ENCODE measurements around the gene DBNL. TPM values are rescaled to one million over a fixed set of nuclear protein-coding genes. Genes with fewer than 3 reads are reported as not detected.

DBNL gene
- polyA plus RNA-seq, 3 donors = 228 to 321 (median 304) TPM

- DNase-seq = no peak
- 49% methylated on average over 3 of the region's 10 CpGs for WGBS (ENCODE audit: insufficient coverage)
- no peak overlapping the region for H3K27ac ChIP-seq (ENCODE audit: low read depth in 1 of 2, low read length in 2 of 2)
- no peaks in the 10 kb centered on the region for H4K20me1 ChIP-seq (ENCODE audit: insufficient read depth, low read length)
- TF ChIP-seq, protein P1, sequence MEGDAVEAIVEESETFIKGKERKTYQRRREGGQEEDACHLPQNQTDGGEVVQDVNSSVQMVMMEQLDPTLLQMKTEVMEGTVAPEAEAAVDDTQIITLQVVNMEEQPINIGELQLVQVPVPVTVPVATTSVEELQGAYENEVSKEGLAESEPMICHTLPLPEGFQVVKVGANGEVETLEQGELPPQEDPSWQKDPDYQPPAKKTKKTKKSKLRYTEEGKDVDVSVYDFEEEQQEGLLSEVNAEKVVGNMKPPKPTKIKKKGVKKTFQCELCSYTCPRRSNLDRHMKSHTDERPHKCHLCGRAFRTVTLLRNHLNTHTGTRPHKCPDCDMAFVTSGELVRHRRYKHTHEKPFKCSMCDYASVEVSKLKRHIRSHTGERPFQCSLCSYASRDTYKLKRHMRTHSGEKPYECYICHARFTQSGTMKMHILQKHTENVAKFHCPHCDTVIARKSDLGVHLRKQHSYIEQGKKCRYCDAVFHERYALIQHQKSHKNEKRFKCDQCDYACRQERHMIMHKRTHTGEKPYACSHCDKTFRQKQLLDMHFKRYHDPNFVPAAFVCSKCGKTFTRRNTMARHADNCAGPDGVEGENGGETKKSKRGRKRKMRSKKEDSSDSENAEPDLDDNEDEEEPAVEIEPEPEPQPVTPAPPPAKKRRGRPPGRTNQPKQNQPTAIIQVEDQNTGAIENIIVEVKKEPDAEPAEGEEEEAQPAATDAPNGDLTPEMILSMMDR (IDR thresholded peaks at IDR 0.05) = no peak
- H3K36me3 ChIP-seq (replicated peaks in 1 of 2; ENCODE audit: control insufficient read depth in 1 of 2, insufficient read depth in 2 of 2, low read length in 2 of 2) = no peaks in the 10 kb centered on the region
- no peak overlapping the region for H3K4me3 ChIP-seq (replicated peaks in 1 of 3; ENCODE audit: low read depth in 2 of 3, low read length in 3 of 3)
- no peak overlapping the region for H3K4me2 ChIP-seq (replicated peaks; ENCODE audit: extremely low read depth, low read length, poor library complexity, severe bottlenecking)
- no peaks in the 10 kb centered on the region for H3K79me2 ChIP-seq (ENCODE audit: insufficient read depth, low read length)
- Mint-ChIP-seq H3K4me3 (no peak overlapping the region), H3K27me3 (ENCODE audit: low read depth in 3 of 3) (peaks cover 34 to 40% (median 35%) of the 10 kb centered on the region in 3 donors), H3K4me1 (peaks cover 5% of the 10 kb centered on the region), H3K36me3 (no peaks in the 10 kb centered on the region), H3K9me3 (peaks cover 0 to 6% (median 0%) of the 10 kb centered on the region in 7 donors), H3K27ac (peak overlapping the region in 1 of 7 donors; percentile 47)
- H2AFZ ChIP-seq (ENCODE audit: insufficient read depth, low read depth, low read length, poor library complexity, severe bottlenecking) = no peak overlapping the region
- H3K4me1 ChIP-seq (ENCODE audit: control insufficient read depth in 1 of 2, insufficient read depth in 2 of 2, low read length in 2 of 2) = peaks cover 0 to 5% of the 10 kb centered on the region in 2 donors
- peaks cover 14 to 31% of the 10 kb centered on the region in 2 donors for H3K27me3 ChIP-seq (ENCODE audit: control insufficient read depth in 2 of 2, insufficient read depth in 2 of 2, low read length in 2 of 2)
- intact Hi-C loops (cut with micrococcal nuclease) = no loop called here
- no peak overlapping the region for H3K9ac ChIP-seq (ENCODE audit: insufficient read depth, low read length, poor library complexity, severe bottlenecking)
- no peaks in the 10 kb centered on the region for H3K9me3 ChIP-seq (replicated peaks in 1 of 2; ENCODE audit: control insufficient read depth in 1 of 2, insufficient read depth in 1 of 2, low read length in 2 of 2)
Measured at GRCh38 chr7:44100458-44101302, 56.2 kb downstream of the DBNL start.

DNA sequence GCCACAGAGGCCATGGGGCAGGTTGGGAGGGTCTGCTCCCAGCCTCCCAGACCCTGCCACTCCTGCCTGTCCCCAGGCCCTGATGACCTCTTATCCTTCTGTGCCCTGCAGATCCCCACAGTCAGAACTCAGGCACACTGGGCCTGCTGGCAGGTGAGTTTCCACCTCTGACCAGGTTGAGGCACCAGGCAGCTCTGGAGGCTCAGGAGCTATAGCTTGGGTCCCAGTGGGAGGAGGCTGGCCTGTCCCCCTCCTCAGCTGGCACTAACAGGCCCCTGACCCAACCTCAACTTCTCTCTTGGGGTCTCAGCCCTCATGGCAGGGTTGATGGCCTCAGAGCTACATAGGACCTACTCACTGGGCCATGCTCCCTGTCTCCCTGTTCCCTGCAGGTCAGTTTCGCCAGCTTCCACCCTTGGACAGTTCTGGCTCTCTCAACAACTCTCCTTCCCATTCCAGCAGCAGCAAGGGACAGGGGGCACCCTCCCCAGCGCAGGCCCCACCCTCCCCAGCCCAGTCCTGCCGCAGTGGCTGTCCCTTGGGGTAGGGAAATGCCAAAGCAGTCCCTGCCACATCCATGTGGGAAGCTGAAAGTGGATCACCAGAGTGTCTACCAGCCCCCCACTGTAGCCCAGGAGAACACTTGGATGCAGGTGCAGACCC is 56.9 kb downstream of the DBNL start:
- H3K27ac Mint-ChIP-seq = no peak overlapping the region
- WGBS (ENCODE audit: insufficient coverage) = 100% methylated on average over 1 of the region's 3 CpGs
- peaks cover 14 to 34% of the 10 kb centered on the region in 2 donors for H3K27me3 ChIP-seq (ENCODE audit: control insufficient read depth in 2 of 2, insufficient read depth in 2 of 2, low read length in 2 of 2)
- H3K4me1 ChIP-seq (ENCODE audit: control insufficient read depth in 1 of 2, insufficient read depth in 2 of 2, low read length in 2 of 2) = peaks cover 0 to 5% of the 10 kb centered on the region in 2 donors
- no peaks in the 10 kb centered on the region for H4K20me1 ChIP-seq (ENCODE audit: insufficient read depth, low read length)
- H3K36me3 Mint-ChIP-seq = no peaks in the 10 kb centered on the region
- H3K4me2 ChIP-seq (replicated peaks; ENCODE audit: extremely low read depth, low read length, poor library complexity, severe bottlenecking) = no peak overlapping the region
- H3K79me2 ChIP-seq (ENCODE audit: insufficient read depth, low read length) = no peaks in the 10 kb centered on the region
- H3K9me3 ChIP-seq (replicated peaks in 1 of 2; ENCODE audit: control insufficient read depth in 1 of 2, insufficient read depth in 1 of 2, low read length in 2 of 2) = no peaks in the 10 kb centered on the region
- H3K4me3 Mint-ChIP-seq = no peak overlapping the region
- peaks cover 36 to 47% (median 38%) of the 10 kb centered on the region in 3 donors for H3K27me3 Mint-ChIP-seq (ENCODE audit: low read depth in 3 of 3)
- peaks cover 0 to 8% (median 0%) of the 10 kb centered on the region in 7 donors for H3K9me3 Mint-ChIP-seq
- intact Hi-C loops (cut with micrococcal nuclease) = no loop called here
- TF ChIP-seq, protein P1 (IDR thresholded peaks at IDR 0.05) = no peak
- H3K36me3 ChIP-seq (replicated peaks in 1 of 2; ENCODE audit: control insufficient read depth in 1 of 2, insufficient read depth in 2 of 2, low read length in 2 of 2) = no peaks in the 10 kb centered on the region
- H3K4me1 Mint-ChIP-seq = peaks cover 6% of the 10 kb centered on the region
- H2AFZ ChIP-seq (ENCODE audit: insufficient read depth, low read depth, low read length, poor library complexity, severe bottlenecking) = no peak overlapping the region
- no peak overlapping the region for H3K9ac ChIP-seq (ENCODE audit: insufficient read depth, low read length, poor library complexity, severe bottlenecking)
- H3K27ac ChIP-seq (ENCODE audit: low read depth in 1 of 2, low read length in 2 of 2) = no peak overlapping the region
- DNase-seq = no peak
- no peak overlapping the region for H3K4me3 ChIP-seq (replicated peaks in 1 of 3; ENCODE audit: low read depth in 2 of 3, low read length in 3 of 3)
